ENCODE results near the gene MCOLN2.
"Not testable (repeated sequence)": the region's sequence is repeated elsewhere in the genome, so short reads cannot be mapped to it uniquely, and the experiment has no call there.

Gene MCOLN2

DNA sequence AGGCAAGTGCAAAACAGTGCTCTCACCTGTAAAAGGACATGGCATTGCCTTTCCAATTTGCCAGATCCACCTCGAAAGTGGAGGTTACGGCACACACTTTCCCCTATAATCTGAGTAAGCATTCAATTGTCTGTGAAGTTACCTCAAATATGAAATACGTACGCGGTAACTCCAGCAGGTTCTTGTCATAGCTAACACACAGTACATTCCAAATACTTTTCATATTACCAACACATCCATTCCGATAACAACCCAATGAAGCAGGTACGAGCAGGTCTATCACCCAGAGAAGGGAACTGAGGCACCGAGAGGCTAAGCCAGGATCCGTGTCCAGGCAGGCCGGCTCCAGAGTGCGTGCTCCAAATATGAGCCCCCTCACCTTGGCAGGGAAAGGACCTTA is 57.2 kb downstream of the MCOLN2 start:
- DNase-seq, result no peak

DNA sequence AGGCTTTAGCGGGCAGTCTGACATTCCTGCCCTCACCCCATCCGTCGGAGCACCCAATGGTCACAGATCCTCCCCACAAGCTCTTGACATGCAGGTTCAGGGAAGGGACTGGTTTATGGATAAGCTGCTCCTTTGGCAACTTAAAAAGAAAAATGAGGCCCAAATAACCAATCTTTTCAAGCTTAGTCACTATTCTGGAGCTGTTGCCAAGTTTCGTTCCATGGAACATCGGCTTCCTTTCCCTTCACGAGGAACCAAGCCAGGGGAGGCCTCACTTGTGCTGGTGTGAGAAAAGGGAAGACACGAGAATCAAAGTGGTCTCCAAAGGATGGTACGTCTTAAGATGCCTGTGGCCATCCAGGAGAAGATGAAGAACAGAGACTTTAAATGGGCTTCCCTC is 57.8 kb downstream of the MCOLN2 start:
- no peak for DNase-seq

DNA sequence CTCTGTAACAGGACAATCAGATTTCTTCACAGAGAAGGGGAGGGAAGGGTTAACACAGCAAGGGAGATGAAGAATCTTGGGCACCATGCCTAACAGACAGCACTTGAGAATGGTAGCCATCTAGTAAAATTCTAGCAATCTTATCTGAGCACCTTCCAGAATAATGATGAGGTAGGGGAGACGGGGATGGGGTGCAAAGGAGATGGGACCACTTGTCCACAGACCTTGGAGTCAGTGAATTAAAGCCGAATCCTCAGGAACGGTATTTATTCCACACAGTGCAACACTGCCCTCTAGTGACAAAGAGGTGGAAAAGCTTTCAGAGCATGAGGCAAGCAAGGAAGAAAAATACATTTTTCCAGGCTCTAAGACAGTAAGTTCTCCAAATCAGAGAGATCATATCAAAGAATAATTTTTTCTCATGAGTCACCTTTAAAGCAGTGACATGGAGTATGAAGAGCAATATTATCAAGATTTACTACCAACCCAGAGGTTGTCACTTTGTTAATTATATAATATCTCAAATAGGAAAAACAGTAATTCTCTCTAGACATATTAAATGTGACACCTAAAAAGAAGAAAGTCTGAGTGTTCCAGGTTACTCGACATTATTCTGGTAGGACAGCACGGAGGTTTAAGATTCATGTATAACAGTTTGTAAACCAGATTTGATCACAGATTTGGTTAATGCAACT is 60.6 kb downstream of the MCOLN2 start:
- peak; percentile 3 for DNase-seq

DNA sequence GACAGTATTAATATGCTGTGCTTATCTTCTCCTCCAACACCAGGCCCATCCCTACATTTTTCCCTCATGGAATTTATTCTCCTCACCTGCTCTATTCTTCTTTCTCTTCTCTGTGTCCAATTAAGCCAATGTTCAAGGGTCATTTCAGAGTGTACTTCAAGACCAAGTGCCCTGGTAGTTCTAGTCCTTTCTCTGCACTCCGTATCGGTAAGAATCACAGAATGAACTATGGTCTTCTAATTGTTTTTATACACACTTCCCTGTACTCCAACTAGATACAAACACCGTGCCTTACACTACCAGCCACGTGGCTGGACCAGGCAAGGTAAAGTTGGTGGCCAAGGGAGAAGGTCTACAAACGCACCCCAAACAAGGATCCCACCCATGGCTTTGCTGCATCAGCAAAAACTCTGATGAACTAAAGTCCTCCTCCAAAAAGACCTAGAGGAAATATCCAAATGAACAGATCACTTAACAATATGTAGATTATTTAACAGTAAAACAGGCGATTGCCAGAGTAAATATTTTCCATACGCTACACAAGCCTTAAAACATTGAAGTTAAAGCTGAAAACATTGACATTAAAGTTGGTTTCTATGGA is 63.8 kb downstream of the MCOLN2 start:
- DNase-seq, result no peak

DNA sequence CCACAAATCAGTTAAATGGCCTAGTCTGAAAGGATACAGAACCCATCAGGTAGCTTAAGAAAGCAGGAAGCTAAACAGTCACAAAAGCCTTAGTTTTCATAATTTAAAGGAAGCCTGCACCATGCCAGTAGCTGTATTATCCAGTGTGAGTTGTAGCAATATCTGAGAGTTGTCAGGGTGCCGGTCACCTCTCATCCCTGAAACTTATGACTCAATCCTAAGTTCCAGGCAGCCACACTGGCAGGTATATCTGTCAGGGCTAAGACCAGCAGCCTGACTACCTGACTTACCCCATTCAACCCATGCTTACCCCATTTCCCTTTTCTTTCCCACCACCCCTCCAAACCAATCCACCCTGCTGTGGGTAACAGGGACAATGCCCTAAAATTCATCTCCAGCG is 66.1 kb downstream of the MCOLN2 start:
- no peak for DNase-seq

DNA sequence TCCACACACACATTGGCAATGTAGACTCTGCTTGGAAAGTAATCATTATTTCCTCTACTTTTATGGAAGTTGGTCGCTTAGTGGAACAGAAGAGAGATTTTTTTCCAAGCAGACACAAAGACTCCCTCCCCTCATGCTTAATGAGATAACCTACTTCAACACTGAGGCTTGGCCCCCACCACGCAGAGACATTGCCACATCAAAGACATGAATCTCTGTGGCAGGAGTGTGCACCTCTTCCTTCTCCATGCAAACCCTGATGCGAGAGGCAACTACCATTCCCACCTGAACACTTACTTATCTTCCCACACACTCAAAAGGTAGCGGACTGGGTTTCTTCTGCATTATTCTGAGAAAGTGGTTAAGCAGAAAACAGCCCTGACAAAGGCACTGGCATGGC is 66.6 kb downstream of the MCOLN2 start:
- no peak for DNase-seq

DNA sequence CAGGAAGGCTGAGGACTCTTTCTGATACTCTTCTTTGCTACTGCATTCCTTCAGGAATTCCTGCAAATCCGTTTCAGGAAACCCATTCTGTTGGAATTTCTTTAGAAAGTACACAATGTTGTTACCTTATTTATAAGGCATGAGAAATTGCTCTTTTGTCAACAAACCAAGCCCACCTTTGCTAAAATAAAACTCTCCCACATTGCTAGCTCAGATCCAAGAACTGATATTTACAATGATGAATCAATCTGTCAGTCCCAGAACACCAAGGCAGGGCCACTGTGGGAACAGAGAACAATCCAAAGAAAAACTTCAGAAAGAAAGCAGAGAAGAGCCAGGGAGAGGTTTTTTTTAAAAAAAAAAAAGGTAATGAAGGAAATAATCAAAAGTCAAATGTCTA is 67.3 kb downstream of the MCOLN2 start:
- DNase-seq, result no peak

DNA sequence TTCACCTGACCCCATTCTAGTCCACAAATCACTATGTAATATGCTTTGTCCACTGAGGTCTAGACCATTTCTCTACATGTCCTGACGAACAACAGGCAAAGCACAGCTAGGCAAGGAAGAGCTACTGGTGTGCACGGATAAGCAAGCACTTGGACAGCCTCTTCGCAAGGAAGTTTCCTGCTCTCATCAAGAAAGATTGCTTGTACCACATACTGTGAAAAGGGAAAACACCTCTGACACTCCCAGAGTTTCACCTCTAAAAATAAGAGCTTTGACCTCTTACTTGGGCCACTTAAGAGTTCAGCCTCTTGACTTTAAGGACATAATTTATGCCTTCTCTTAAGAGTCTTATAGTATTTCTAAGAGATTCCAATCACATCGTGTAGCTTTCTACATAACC is 67.9 kb downstream of the MCOLN2 start:
- no peak for DNase-seq

DNA sequence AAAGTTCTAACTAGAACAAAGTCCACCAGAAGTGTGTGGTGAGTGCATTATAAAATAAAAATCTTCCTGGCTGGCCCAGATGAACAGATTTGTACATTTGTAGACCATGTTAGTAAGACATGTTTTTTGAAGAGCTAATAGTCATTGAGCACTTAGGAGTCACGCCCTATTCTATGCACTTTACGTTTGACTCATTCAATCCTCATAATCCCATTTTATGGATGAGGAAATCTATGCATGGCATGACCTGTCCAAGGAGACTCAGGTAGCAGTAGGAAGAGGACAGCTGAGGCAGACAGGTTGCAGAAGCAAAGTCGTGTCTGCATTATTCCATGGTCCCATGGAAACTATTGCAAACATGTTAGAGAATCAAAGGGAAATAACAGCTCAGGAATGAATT is 73.6 kb downstream of the MCOLN2 start:
- no peak for DNase-seq

DNA sequence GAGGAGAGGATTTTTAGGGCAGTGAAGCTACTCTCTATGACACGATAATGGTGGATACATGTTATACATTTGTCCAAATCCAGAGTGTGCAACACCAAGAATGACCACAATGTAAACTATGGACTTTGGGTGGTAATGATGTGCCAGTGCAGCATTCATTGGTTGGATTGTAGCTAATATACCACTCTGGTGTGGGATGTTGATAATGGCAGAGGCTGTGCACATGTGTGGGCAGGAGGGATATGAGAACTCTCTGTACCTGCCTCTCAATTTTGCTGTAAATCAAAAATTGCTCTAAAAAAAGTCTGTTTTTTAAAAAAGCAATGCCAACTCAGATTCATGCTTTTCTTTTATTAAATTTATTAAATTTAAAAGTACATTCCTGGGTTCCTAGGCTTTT is 76.8 kb downstream of the MCOLN2 start:
- no peak for DNase-seq

DNA sequence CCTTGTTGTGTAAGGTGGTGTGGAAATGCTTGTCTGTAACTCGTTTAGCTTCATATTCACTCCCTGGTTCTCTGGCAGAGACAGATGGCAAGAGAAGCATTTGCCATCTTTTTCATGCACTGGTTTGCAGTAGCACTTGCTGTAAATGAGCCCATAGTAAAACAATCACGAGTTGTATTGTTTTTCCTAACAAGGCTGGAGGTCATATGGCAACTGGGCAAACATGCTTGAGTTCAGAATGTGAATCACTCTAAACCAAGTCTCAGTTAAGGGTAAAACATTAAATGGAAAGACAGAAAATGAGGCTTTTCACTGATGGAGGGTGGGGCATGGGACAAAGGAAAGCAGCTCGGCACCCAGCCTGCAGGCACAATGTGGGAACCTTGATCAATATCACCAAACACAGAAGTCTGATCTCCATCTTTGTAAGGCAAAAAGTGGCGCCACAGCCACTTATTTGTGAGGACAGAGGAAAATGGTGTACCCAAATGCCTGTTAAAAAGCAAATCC is 77.4 kb downstream of the MCOLN2 start:
- no peak for DNase-seq

DNA sequence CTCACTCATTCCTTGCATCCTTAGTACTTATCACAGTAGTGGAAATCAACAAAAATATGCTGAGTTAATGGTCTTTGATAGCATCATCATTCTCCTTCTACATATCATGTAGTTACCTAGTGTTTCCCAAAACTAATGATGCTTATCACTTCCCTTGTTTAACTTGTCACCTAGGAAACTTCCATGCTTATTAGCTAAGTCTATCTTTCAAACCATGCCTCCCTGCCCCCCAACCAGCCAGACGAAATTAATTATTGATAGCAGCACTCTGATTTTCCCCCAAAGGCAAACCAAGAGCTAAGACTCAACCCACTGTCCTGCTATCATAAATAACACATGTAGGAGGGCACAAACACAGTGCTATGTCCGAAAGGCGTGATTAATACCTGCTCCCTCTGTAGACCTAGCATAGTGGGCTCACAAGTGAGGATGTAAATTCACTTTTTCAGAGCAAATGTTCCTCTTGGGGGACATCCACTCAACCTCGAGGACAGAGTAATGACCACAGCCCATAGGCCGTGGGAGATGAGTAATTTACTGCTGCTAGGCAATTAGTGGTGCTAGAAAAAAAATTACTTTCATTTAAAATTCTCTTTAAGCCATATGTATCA is 78.1 kb downstream of the MCOLN2 start:
- DNase-seq, result no peak

DNA sequence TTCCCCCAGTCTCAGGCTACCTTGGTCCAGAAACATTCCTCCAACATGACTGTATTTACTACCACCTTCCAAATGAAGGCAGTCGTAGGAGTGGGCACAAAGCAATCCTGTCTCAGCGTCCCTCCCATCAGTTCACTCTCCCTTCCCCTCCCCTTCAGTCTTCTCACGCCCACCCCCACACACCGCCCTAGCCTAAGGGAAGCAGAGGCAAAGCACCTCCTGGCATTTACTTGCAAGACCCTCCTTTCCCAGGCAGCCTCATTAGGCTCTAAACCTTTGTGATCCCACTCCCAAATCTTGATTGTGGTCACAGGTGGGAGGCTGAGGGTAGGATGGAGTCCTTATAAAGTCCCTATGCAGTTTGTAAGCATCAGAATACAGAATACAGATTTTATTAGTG is 80.0 kb downstream of the MCOLN2 start:
- no peak for DNase-seq

DNA sequence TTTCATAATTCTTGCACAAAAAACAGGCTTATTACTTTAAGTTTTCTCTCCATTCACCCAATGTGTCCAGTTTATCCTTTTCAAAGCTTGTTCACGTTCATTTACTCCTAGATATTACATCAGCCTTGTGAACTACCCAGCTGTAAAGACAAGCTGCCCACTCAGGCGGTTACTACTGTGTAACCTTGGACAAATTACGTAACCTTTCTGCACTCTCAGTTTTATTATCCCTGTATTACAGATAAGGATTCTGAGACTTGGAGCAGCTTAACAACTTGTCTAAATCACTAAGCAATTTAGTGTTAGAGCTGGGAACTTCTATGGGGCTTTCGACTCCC is 83.4 kb downstream of the MCOLN2 start:
- DNase-seq, result no peak

DNA sequence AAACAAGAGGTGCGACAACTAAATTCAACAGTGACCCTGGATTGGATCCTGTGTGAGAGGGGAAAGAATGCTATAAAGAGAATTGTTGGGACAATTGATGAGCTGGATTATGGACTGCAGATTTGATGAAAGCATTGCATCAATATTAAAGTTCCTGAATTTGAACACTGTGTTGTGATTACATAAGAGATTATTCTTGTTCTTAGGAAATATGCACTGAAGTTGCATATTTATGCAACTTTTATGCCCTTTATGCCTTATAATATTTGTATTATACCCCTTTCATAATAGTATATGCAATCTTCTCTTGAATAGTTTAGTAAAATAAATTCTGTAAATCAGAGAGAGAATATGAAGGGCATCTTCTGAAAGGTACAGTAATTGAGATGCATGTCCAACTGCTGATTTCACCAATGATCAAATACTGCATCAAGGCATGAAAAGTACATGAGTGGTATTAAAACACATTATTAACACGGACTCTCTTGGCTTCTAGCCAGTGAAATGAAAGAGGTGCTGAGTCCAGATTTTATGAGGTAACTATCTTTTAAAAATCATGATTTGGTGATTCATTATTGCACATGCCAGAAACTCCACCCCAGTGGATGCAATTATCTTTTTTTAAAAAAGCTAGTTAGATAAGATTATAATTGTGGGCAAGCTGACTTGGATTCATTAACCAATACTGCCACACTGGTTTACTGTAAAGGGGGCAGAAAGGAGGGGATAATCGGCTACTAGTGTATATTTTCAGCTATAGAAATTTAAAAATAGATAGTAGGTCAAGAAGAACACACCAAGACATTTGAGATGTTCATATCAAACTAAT is 84.0 kb downstream of the MCOLN2 start:
- no peak for DNase-seq

DNA sequence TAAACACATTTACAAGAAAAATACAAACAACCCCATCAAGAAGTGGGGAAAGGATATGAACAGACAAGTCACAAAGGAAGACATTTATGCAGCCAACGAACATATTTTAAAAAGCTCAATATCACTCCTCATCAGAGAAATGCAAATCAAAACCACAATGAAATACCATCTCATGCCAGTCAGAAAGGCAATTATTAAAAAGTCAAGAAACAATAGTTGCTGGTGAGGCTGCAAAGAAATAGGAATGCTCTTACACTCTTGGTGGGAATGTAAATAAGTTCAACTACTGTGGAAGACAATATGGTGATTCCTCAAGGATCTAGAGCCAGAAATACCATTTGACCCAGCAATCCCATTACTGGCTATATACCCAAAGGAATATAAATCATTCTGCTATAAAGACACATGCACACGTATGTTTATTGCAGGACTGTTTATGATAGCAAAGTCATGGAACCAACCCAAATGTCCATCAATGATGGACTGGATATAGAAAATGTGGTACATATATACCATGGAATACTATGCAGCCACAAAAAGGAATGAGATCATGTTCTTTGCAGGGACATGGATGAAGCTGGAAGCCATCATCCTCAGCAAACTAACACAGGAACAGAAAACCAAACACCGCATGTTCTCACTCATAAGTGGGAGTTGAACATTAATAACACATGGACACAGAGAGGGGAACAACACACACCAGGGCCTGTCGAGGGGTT is 88.0 kb downstream of the MCOLN2 start:
- DNase-seq, result not testable (repeated sequence)

DNA sequence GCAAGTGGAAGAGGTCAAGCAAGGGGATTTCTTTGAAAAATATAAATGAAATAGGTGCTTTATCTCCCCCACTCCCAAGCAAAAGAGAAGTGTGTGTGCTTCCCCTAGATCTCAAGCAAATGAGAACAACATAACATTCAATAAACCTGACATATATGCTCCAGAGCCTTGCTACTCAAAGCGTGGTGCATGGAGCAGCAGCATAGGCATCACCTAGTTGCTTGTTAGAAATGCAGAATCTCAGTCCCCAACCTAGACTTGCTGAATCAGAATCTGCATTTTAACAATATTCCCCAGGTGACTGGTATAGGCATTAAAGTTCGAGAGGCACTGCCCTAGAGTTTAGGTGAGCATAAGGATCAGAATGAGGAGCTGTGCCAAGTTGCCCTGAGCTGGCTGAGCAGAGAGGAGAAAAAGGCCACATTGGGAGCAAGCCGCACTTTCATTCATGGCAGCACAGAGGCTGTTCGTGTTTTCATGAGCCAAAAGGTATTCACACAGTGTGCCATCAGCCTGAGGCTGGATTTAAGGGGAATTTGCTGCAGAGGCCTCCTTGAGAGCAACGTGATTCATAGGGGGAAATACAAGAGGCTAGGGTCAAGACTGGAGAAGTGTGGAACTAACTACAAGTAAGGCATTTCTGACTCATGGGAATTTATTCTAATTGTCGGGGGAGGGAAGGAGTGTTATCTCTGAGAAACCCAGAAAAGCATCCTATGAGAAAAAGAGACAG is 89.7 kb downstream of the MCOLN2 start:
- no peak for DNase-seq

DNA sequence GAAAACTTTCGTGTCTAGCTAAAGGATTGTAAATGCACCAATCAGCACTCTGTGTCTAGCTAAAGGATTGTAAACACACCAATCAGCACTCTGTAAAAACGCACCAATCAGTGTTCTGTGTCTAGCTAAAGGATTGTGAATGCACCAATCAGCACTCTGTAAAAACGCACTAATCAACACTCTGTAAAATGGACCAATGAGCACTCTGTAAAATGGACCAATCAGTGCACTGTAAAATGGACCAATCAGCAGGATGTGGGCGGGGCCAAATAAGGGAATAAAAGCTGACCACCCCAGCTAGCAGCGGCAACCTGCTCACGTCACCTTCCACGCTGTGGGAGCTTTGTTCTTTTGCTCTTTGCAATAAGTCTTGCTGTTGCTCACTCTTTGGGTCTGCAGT is 94.2 kb downstream of the MCOLN2 start:
- not testable (repeated sequence) for DNase-seq

DNA sequence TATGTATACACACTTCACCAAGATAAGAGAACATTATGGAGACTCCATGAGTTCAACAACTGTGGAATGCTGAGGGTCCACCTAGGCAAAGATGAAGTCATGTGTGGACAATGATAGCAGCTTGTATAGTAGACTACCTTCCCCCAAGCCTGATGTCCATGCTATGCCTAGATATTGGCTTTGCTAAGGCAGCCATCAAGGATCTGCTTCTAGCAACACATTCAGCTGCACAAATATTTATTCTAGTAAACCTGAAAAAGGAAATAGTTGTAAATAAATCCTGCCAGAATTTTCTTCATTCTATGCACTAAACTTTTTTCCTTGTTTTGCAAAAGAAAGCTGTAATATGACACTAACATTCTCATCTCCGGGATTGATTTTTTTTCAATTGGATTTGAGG is 96.9 kb downstream of the MCOLN2 start:
- no peak for DNase-seq

DNA sequence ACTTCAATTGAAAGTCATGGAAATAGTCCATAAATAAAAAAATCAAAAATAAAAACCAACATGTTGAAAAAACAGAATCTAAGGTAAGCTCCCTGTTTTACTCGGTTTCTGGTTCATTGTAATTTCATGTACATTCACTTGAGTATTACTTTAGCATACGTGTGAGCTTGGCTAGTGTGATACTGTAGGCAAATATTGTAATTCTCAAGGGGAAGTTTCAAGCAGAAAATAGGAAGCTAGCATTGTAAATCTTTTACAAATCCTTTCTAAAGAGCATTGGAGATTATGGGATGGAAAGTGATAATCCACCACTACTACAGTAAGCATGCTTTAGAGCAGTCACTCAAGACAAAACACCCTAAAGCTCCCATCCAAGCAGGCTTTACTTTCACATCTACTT is 100.6 kb downstream of the MCOLN2 start:
- no peak for DNase-seq

DNA sequence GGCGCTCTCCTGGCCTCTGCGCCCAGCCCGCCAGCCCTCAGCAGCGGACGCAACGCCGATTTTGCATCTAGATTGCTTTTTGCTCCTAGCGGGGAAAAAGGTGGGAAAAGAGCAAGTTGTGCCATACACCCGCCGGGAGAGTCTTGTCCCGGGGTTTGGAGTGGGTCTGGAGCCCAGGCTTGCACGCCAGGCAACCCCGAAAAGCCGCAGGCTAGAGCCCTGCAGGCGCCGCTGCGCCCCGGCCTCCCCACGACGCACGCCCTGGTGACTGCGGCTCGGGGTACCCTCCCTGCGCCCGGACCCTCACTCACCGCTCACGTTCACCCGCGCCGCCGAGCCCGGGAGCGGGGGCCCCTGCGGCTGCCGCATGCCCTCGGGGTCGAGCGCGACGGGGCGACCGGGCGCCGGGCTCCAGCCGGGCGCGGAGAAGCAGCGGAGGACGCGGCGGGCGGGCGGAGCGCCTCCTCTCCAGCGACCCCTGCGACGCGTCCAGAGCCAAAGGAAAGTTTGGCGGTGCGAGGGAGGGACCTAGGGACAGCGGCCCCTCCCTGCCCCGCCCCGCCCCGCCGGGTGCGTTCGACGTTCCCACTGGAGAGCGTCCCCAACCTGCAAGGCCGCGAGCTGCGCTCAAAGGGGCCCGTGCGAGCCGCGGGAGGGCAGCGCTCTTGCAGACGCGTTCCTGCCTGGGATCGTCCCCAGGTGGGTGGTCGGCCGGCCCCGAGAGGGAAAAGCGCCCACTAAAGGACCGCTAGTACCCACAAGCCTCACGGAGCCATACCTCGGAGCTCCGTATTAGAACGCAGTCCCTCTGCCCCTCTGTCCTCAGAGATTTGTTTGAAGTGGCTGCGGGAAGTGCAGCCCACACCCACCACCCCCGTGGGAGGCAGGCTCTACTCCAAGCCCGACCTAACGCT is 104.0 kb downstream of the MCOLN2 start, which contains the start of gene LPAR3:
LPAR3 (minus strand) TSS at position 502 of the 914 bp plus-strand sequence. CDS start 27,086 bp downstream, outside the sequence.
- DNase-seq, result peak; percentile 11

Measured in stimulated activated naive CD4-positive, alpha-beta T cell treated with Interleukin-2 at 50 U/mL for 16 hours (primary cell).